GM19035 (cell line): ENCODE data around the gene ARFIP2.

ENCODE experiments used
- ATAC-seq: cut with Tn5 transposase; IDR thresholded peaks from one replicate; pipeline ENCODE4 v1.9.1; 2021; ENCODE audit not compliant: unreplicated experiment

The ARFIP2 gene

GRCh38 chr11:6448574-6448973 is 32.6 kb downstream of the ARFIP2 start:
- no peak for ATAC-seq

- peak; percentile 77 for ATAC-seq
These were observed 37.7 kb downstream of the ARFIP2 start for GRCh38 chr11:6443269-6444003.

- ATAC-seq, result no peak
These were observed 38.7 kb downstream of the ARFIP2 start for GRCh38 chr11:6442441-6442840.

- no peak for ATAC-seq
These were observed 40.2 kb downstream of the ARFIP2 start, which contains the start of gene HPX for GRCh38 chr11:6440906-6441358. TSS of gene HPX (minus strand) at chr11:6440987. CDS start at chr11:6440963, 24 bp downstream.

GRCh38 chr11:6438979-6439571 is 42.1 kb downstream of the ARFIP2 start:
- ATAC-seq, result no peak

GRCh38 chr11:6437993-6438392 is 43.1 kb downstream of the ARFIP2 start:
- no peak for ATAC-seq

GRCh38 chr11:6437423-6437822 is 43.7 kb downstream of the ARFIP2 start:
- no peak for ATAC-seq

- no peak for ATAC-seq
These were observed 47.0 kb downstream of the ARFIP2 start for GRCh38 chr11:6433998-6434660.

- no peak for ATAC-seq
These were observed 49.3 kb downstream of the ARFIP2 start for GRCh38 chr11:6431861-6432260.

- no peak for ATAC-seq
These were observed 53.6 kb downstream of the ARFIP2 start for GRCh38 chr11:6427516-6427915.
